ENCODE results near the gene C14orf132.

DNA sequence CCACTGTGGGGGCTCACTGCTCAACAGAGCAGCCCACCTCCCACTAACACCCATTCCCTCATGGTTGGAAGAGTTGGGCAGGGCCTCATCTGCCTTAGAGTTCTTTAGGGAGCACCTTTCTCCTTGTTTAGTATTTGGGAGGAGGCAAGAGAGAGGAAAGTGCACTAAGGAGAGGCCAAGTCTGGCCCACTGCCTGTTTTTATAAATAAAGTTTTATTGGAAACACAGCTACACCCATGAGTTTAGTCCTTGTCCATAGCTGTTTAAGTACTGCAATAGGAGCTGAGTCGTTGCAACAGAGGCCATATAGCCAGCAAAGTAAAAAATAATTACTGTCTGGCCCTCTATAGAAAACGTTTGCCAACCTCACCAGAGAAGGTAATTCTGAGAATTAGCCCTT, 63.9 kb downstream of the C14orf132 start:
- TF ChIP-seq CTCF (IDR thresholded peaks at IDR 0.05) (no peak), POLR2A (IDR thresholded peaks at IDR 0.05) (no peak)

All from transverse colon (tissue), 3 donors.